HG02870 (cell line): ENCODE measurements around the gene PCGF6.
A peak's percentile ranks its signal among the peaks of the same experiment; 100 is the strongest.
"Not testable (repeated sequence)": the region's sequence is repeated elsewhere in the genome, so short reads cannot be mapped to it uniquely, and the experiment has no call there.

Source experiments
- ATAC-seq: cut with Tn5 transposase; IDR thresholded peaks from one replicate; pipeline ENCODE4 v1.9.1; 2021; ENCODE audit warnings: mild to moderate bottlenecking, moderate library complexity; ENCODE audit not compliant: unreplicated experiment

PCGF6 gene

GRCh38 chr10:103350517-103351260 lies at the start of gene PCGF6:
Gene PCGF6, minus strand, starts transcription at chr10:103351140. Its CDS starts 74 bp downstream, at chr10:103351066.
- ATAC-seq = peak; percentile 78

GRCh38 chr10:103397191-103397825 lies 46.4 kb upstream of the PCGF6 start:
- ATAC-seq = no peak

- ATAC-seq = no peak
These were observed 45.8 kb upstream of the PCGF6 start for GRCh38 chr10:103396789-103397087.

GRCh38 chr10:103396067-103396788 lies 45.3 kb upstream of the PCGF6 start, which contains the start of the genes ATP5MK and PDCD11:
Gene ATP5MK, minus strand, starts transcription at chr10:103396475. Its CDS starts 4,018 bp downstream, at chr10:103392457.
Gene PDCD11, plus strand, starts transcription at chr10:103396626. Its CDS starts 1,801 bp downstream, at chr10:103398427.
- peak; percentile 99 for ATAC-seq

- ATAC-seq = no peak
These were observed 44.8 kb upstream of the PCGF6 start for GRCh38 chr10:103395754-103396066.

GRCh38 chr10:103394180-103394579 lies 43.2 kb upstream of the PCGF6 start:
- ATAC-seq = no peak

GRCh38 chr10:103382769-103383168 lies 31.8 kb upstream of the PCGF6 start:
- ATAC-seq = no peak

- no peak for ATAC-seq
These were observed 23.3 kb upstream of the PCGF6 start for GRCh38 chr10:103374263-103374662.

- ATAC-seq = peak; percentile 54
These were observed 22.6 kb upstream of the PCGF6 start for GRCh38 chr10:103373544-103373943.

GRCh38 chr10:103367782-103368518 lies 17.0 kb upstream of the PCGF6 start, which contains the start of gene TAF5:
Gene TAF5, plus strand, starts transcription at chr10:103367976. Its CDS starts 14 bp downstream, at chr10:103367990.
- ATAC-seq = peak; percentile 52

GRCh38 chr10:103367379-103367781 lies 16.4 kb upstream of the PCGF6 start:
- ATAC-seq = no peak

- ATAC-seq = not testable (repeated sequence)
These were observed 9.9 kb upstream of the PCGF6 start for GRCh38 chr10:103360791-103361190.

GRCh38 chr10:103359493-103359892 lies 8.6 kb upstream of the PCGF6 start:
- ATAC-seq = not testable (repeated sequence)

- ATAC-seq = no peak
These were observed 5.1 kb upstream of the PCGF6 start for GRCh38 chr10:103355906-103356599.

GRCh38 chr10:103354567-103354966 lies 3.6 kb upstream of the PCGF6 start:
- not testable (repeated sequence) for ATAC-seq

- ATAC-seq = no peak
These were observed 2.3 kb upstream of the PCGF6 start for GRCh38 chr10:103353281-103353680.

GRCh38 chr10:103350175-103350516 lies 794 bp downstream of the PCGF6 start:
- no peak for ATAC-seq

- ATAC-seq = no peak
These were observed 14.6 kb downstream of the PCGF6 start for GRCh38 chr10:103336370-103336769.

GRCh38 chr10:103334567-103334966 lies 16.4 kb downstream of the PCGF6 start:
- ATAC-seq = no peak

GRCh38 chr10:103333934-103334520 lies 16.9 kb downstream of the PCGF6 start:
- no peak for ATAC-seq
